Measurements from ENCODE around the gene ZNF622.

The ZNF622 gene

DNA sequence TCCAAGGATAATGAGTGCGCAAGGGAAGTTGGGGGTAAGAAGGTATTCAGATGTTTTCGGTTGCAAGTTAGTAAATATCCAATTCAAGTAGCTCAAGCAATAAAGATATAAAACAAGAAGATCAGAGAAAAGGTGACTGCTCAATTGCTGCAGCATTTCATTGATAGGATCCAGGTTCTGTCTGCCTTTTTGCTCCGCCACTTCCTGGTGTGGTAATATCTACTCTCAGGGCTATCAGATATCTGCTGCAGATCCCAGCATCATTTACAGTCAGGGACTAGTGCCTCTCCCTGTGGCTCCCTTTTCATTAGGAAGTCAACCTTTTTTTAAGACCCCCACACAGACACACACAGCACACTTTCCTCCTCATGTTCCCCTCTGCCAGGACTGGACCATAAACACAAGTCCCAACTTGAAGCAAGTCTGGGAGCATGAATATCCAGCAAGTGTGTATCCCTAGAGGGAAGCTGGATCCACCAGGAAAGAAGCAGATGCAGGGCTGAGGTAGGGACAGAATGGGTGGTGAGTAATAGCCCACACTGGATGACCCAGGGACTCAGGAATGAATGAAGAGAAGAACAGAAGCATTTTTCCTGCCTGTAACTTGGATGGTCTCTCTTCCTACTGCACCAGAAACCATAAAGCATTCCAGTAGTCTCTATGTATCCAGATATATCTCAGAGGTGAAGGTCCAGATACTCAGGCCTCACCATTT, 53.7 kb downstream of the ZNF622 start:
- H3K27me3 ChIP-seq (ENCODE audit: insufficient read depth, low read depth): no peaks in the 10 kb centered on the region
- no peak overlapping the region for H3K27ac ChIP-seq
- H3K36me3 ChIP-seq (ENCODE audit: insufficient read depth): no peaks in the 10 kb centered on the region
- no peak overlapping the region for H2AFZ ChIP-seq (ENCODE audit: low read depth)
- H4K20me1 ChIP-seq (ENCODE audit: insufficient read depth): no peaks in the 10 kb centered on the region
- no peak overlapping the region for H3K4me2 ChIP-seq
- H3K4me1 ChIP-seq (ENCODE audit: low read depth, poor library complexity, severe bottlenecking): no peaks in the 10 kb centered on the region
- H3K79me2 ChIP-seq (ENCODE audit: insufficient read depth, low read depth): no peaks in the 10 kb centered on the region
- H3K4me3 ChIP-seq (IDR thresholded peaks at IDR 0.05; ENCODE audit: insufficient read depth, low read depth, low read length): no peak overlapping the region
- TF ChIP-seq, protein P1, sequence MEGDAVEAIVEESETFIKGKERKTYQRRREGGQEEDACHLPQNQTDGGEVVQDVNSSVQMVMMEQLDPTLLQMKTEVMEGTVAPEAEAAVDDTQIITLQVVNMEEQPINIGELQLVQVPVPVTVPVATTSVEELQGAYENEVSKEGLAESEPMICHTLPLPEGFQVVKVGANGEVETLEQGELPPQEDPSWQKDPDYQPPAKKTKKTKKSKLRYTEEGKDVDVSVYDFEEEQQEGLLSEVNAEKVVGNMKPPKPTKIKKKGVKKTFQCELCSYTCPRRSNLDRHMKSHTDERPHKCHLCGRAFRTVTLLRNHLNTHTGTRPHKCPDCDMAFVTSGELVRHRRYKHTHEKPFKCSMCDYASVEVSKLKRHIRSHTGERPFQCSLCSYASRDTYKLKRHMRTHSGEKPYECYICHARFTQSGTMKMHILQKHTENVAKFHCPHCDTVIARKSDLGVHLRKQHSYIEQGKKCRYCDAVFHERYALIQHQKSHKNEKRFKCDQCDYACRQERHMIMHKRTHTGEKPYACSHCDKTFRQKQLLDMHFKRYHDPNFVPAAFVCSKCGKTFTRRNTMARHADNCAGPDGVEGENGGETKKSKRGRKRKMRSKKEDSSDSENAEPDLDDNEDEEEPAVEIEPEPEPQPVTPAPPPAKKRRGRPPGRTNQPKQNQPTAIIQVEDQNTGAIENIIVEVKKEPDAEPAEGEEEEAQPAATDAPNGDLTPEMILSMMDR (conservative IDR thresholded peaks at IDR 0.05; ENCODE audit: low read depth, low read length): no peak
- no peak overlapping the region for H3K9ac ChIP-seq

DNA sequence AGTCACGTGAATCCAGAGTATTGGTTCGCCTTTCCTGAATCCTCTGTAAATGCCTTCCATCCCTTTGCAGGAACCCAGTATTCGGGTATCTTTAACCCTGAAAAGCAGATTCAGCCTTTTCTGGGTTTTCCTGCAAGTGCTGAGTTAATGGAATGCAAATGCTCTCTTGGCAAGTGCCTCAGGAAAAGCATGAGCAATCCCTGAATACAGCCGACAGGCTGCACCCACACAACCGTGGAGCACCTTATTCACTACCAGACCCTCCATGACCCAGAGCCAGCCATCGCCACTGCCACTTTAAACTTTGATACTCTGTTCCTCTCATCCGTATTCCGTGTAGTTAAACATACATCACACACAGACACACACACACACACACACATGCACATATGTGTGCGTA, 54.4 kb downstream of the ZNF622 start:
- no peaks in the 10 kb centered on the region for H3K4me1 ChIP-seq (ENCODE audit: low read depth, poor library complexity, severe bottlenecking)
- no peaks in the 10 kb centered on the region for H3K36me3 ChIP-seq (ENCODE audit: insufficient read depth)
- no peaks in the 10 kb centered on the region for H4K20me1 ChIP-seq (ENCODE audit: insufficient read depth)
- no peak overlapping the region for H2AFZ ChIP-seq (ENCODE audit: low read depth)
- H3K79me2 ChIP-seq (ENCODE audit: insufficient read depth, low read depth): no peaks in the 10 kb centered on the region
- TF ChIP-seq, protein P1 (conservative IDR thresholded peaks at IDR 0.05; ENCODE audit: low read depth, low read length): no peak
- H3K9ac ChIP-seq: no peak overlapping the region
- no peaks in the 10 kb centered on the region for H3K27me3 ChIP-seq (ENCODE audit: insufficient read depth, low read depth)
- no peak overlapping the region for H3K27ac ChIP-seq
- no peak overlapping the region for H3K4me2 ChIP-seq
- H3K4me3 ChIP-seq (IDR thresholded peaks at IDR 0.05; ENCODE audit: insufficient read depth, low read depth, low read length): no peak overlapping the region

DNA sequence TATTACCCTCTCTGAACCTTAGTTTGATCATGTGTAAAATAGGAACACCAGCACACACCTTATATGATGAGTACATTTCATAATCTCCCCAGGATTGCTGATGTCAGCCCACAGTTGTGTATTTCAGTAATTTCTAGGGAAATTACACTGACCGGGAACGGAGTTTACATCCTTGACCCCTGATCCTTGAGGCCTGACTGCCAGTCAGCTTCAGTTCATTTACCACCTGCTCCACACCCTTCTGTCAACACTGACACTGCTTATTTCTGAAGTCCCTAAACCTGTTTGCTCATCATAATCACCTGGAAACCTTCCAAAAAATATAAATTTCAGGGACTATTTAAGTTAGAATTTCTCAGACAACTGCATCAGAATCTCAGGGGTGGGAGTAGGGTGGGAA, 55.3 kb downstream of the ZNF622 start:
- no peak overlapping the region for H2AFZ ChIP-seq (ENCODE audit: low read depth)

DNA sequence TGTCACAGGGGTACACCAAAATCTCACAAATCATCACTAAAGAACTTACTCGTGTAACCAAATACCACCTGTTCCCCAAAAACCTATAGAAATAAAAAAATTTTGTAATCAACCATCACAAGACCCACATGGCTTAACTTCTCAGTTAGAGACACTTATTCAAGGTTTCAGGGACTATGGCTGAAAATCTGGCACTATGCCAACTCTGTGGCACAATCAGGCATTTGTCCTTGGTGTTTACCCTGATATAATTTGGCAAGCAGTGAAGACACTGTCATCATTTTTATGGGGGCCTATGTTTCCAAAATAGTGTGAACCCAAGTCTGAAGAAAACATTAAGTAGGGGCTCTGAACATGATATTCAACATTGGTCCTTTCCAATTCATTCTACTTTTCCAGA, 59.0 kb downstream of the ZNF622 start:
- H3K36me3 ChIP-seq (ENCODE audit: insufficient read depth): no peaks in the 10 kb centered on the region
- no peak overlapping the region for H3K4me3 ChIP-seq (IDR thresholded peaks at IDR 0.05; ENCODE audit: insufficient read depth, low read depth, low read length)
- no peak overlapping the region for H3K27ac ChIP-seq
- no peaks in the 10 kb centered on the region for H3K27me3 ChIP-seq (ENCODE audit: insufficient read depth, low read depth)
- H3K4me1 ChIP-seq (ENCODE audit: low read depth, poor library complexity, severe bottlenecking): no peaks in the 10 kb centered on the region
- H4K20me1 ChIP-seq (ENCODE audit: insufficient read depth): no peaks in the 10 kb centered on the region
- no peak overlapping the region for H2AFZ ChIP-seq (ENCODE audit: low read depth)
- H3K79me2 ChIP-seq (ENCODE audit: insufficient read depth, low read depth): no peaks in the 10 kb centered on the region
- H3K4me2 ChIP-seq: no peak overlapping the region
- TF ChIP-seq, protein P1 (conservative IDR thresholded peaks at IDR 0.05; ENCODE audit: low read depth, low read length): no peak
- no peak overlapping the region for H3K9ac ChIP-seq

More for the DNA sequence above, 55.3 kb downstream of the ZNF622 start:
- no peak overlapping the region for H3K9ac ChIP-seq
- no peaks in the 10 kb centered on the region for H3K36me3 ChIP-seq (ENCODE audit: insufficient read depth)
- H3K4me3 ChIP-seq (IDR thresholded peaks at IDR 0.05; ENCODE audit: insufficient read depth, low read depth, low read length): no peak overlapping the region
- no peak overlapping the region for H3K27ac ChIP-seq
- H3K27me3 ChIP-seq (ENCODE audit: insufficient read depth, low read depth): no peaks in the 10 kb centered on the region
- TF ChIP-seq, protein P1 (conservative IDR thresholded peaks at IDR 0.05; ENCODE audit: low read depth, low read length): no peak
- no peaks in the 10 kb centered on the region for H3K79me2 ChIP-seq (ENCODE audit: insufficient read depth, low read depth)
- H4K20me1 ChIP-seq (ENCODE audit: insufficient read depth): no peaks in the 10 kb centered on the region
- no peaks in the 10 kb centered on the region for H3K4me1 ChIP-seq (ENCODE audit: low read depth, poor library complexity, severe bottlenecking)
- no peak overlapping the region for H3K4me2 ChIP-seq
